SK-N-SH (cell line): ENCODE results near the gene CC2D2A. TPM values are rescaled to one million over a fixed set of nuclear protein-coding genes. Genes with fewer than 3 reads are reported as not detected.

ENCODE experiments used
- CTCF ChIA-PET: fragments of 300-600, 350-600 bp; formaldehyde crosslinking; extraction: SDS; loops from one replicate; lab custom pipeline; 2021; lab: Yijun Ruan, JAX
- POLR2A ChIA-PET: fragments of 350-600 bp; sonication (Branson Sonifier 250); formaldehyde crosslinking; extraction: SDS; loops from one replicate; lab custom pipeline; 2020; ENCODE audit warnings: antibody characterized with exemption, inconsistent platforms; lab: Yijun Ruan, JAX
- DNase-seq: peaks from one replicate; pipeline ENCODE4 v3.0.0; 2012
- H2AFZ ChIP-seq: fragments of 200-600 bp; sonication (generic); 2 replicates; pipeline ENCODE4 v1.8.1; 2016; ENCODE audit warnings: antibody characterized with exemption, mild to moderate bottlenecking, low read depth
- H3F3A ChIP-seq: fragments of 200-600 bp; sonication (generic); replicated peaks from 2 replicates; pipeline ENCODE3; 2016; ENCODE audit warnings: antibody characterized with exemption, mild to moderate bottlenecking; ENCODE audit not compliant: insufficient read depth
- H3K27ac ChIP-seq, 2 experiments: fragments of 200-500 bp in 1 of 2; fragments of 200-600 bp in 1 of 2; sonication (Bioruptor generic) in 1 of 2; sonication (generic), shearing (Covaris generic) in 1 of 2; 2 replicates each; pipeline versions ENCODE4 v1.5.1 to v1.6.1; 2014 to 2016; ENCODE audit warnings: low read depth in 2 of 2, inconsistent platforms in 1 of 2, low read length in 1 of 2, mild to moderate bottlenecking in 1 of 2, mixed read lengths in 1 of 2
- H3K27me3 ChIP-seq: fragments of 200-600 bp; sonication (generic), shearing (Covaris generic); 2 replicates; pipeline ENCODE4 v1.6.1; 2016; ENCODE audit warnings: mixed run types; ENCODE audit not compliant: insufficient read depth
- H3K36me3 ChIP-seq, 2 experiments: fragments of 200-500 bp in 1 of 2; fragments of 200-600 bp in 1 of 2; sonication (Bioruptor generic) in 1 of 2; sonication (generic) in 1 of 2; replicated peaks in 1 of 2; 2 replicates each; pipeline versions ENCODE3 to v1.5.1; 2014 to 2016; ENCODE audit warnings: low read length in 1 of 2, mild to moderate bottlenecking in 1 of 2; ENCODE audit not compliant: insufficient read depth in 2 of 2, control insufficient read depth in 1 of 2
- H3K4me1 ChIP-seq, 2 experiments: fragments of 200-500 bp in 1 of 2; fragments of 200-600 bp in 1 of 2; sonication (Bioruptor generic) in 1 of 2; sonication (generic), shearing (Covaris generic) in 1 of 2; 2 replicates each; pipeline versions ENCODE4 v1.5.1 to v1.6.1; 2014 to 2016; ENCODE audit warnings: low read depth in 1 of 2, low read length in 1 of 2, mixed run types in 1 of 2; ENCODE audit not compliant: insufficient read depth in 2 of 2, control insufficient read depth in 1 of 2
- H3K4me2 ChIP-seq: fragments of 200-600 bp; sonication (generic), shearing (Covaris generic); 2 replicates; pipeline ENCODE4 v1.6.1; 2017; ENCODE audit warnings: mixed run types
- H3K4me3 ChIP-seq, 2 experiments: fragments of 200-500 bp in 1 of 2; fragments of 200-600 bp in 1 of 2; sonication (Bioruptor generic) in 1 of 2; sonication (generic), shearing (Covaris generic) in 1 of 2; 2 replicates each; pipeline versions ENCODE4 v1.5.1 to v1.8.1; 2014 to 2016; ENCODE audit warnings: low read depth in 2 of 2, inconsistent platforms in 1 of 2, low read length in 1 of 2, mild to moderate bottlenecking in 1 of 2, mixed read lengths in 1 of 2, moderate library complexity in 1 of 2
- H3K79me2 ChIP-seq: fragments of 200-600 bp; sonication (generic); 2 replicates; pipeline ENCODE4 v1.8.1; 2017; ENCODE audit warnings: mild to moderate bottlenecking; ENCODE audit not compliant: insufficient read depth
- H3K9ac ChIP-seq: fragments of 200-600 bp; sonication (generic); 2 replicates; pipeline ENCODE4 v1.6.1; 2017; ENCODE audit warnings: mixed run types
- H3K9me2 ChIP-seq: fragments of 200-600 bp; sonication (generic); 2 replicates; pipeline ENCODE4 v1.6.1; 2017; ENCODE audit warnings: mixed run types
- H3K9me3 ChIP-seq: fragments of 200-600 bp; sonication (generic); 2 replicates; pipeline ENCODE4 v1.6.1; 2017; ENCODE audit warnings: mixed run types, mild to moderate bottlenecking, moderate library complexity
- H4K20me1 ChIP-seq: fragments of 200-600 bp; sonication (generic); 2 replicates; pipeline ENCODE4 v1.6.1; 2017; ENCODE audit warnings: mild to moderate bottlenecking, mixed run types; ENCODE audit not compliant: insufficient read depth
- CHD2 ChIP-seq: fragments of 150-350 bp; IDR thresholded peaks from 2 replicates; pipeline ENCODE4 v1.6.1; 2018; ENCODE audit warnings: low read length; ENCODE audit not compliant: partially characterized antibody
- ELF1 ChIP-seq: IDR thresholded peaks from 2 replicates; pipeline ENCODE4 v1.4.0; 2012
- EP300 ChIP-seq, 2 experiments: IDR thresholded peaks; 2 replicates each; pipeline versions ENCODE4 v1.4.0 to v1.6.1; 2012; ENCODE audit warnings: borderline replicate concordance in 1 of 2, low read depth in 1 of 2, low read length in 1 of 2
- EZH2phosphoT487 ChIP-seq: fragments of 200-600 bp; sonication (generic); IDR thresholded peaks from 2 replicates; pipeline ENCODE4 v1.6.1; 2017; ENCODE audit warnings: low read depth, mixed run types, mild to moderate bottlenecking, antibody characterized with exemption, moderate library complexity, borderline replicate concordance
- FOSL2 ChIP-seq: IDR thresholded peaks from 2 replicates; pipeline ENCODE4 v1.4.0; 2012; ENCODE audit warnings: low read depth, mild to moderate bottlenecking, moderate library complexity, borderline replicate concordance
- FOXM1 ChIP-seq: IDR thresholded peaks from 2 replicates; pipeline ENCODE4 v1.4.0; 2012; ENCODE audit warnings: low read depth, mild to moderate bottlenecking
- GABPA ChIP-seq: IDR thresholded peaks from 2 replicates; pipeline ENCODE4 v1.4.0; 2012; ENCODE audit warnings: low read depth, mild to moderate bottlenecking
- GATA2 ChIP-seq: sonication (generic); formaldehyde crosslinking; IDR thresholded peaks from 2 replicates; pipeline ENCODE4 v1.5.0; 2020; ENCODE audit warnings: mild to moderate bottlenecking, missing genetic modification reagents
- NRF1 ChIP-seq: IDR thresholded peaks from 2 replicates; pipeline ENCODE4 v1.6.1; 2012; ENCODE audit warnings: low read depth, mild to moderate bottlenecking, low read length
- PBX3 ChIP-seq: IDR thresholded peaks from 2 replicates; pipeline ENCODE4; 2012
- RFX5 ChIP-seq: IDR thresholded peaks from 2 replicates; pipeline ENCODE4 v1.6.1; 2012; ENCODE audit warnings: mild to moderate bottlenecking, improper control_type of control experiment, low read length
- RXRA ChIP-seq: IDR thresholded peaks from 2 replicates; pipeline ENCODE4 v1.4.0; 2012; ENCODE audit warnings: low read depth, mild to moderate bottlenecking, borderline replicate concordance
- TAF1 ChIP-seq: IDR thresholded peaks from 2 replicates; pipeline ENCODE4 v1.6.1; 2012; ENCODE audit warnings: low read depth, mild to moderate bottlenecking, low read length, moderate library complexity, borderline replicate concordance
- TCF12 ChIP-seq: IDR thresholded peaks from 2 replicates; pipeline ENCODE4 v1.4.0; 2012
- TEAD4 ChIP-seq: IDR thresholded peaks from 2 replicates; pipeline ENCODE4 v1.4.0; 2012; ENCODE audit warnings: mild to moderate bottlenecking, borderline replicate concordance; ENCODE audit not compliant: insufficient read depth
- USF1 ChIP-seq: IDR thresholded peaks from 2 replicates; pipeline ENCODE4 v1.4.0; 2012; ENCODE audit warnings: low read depth, borderline replicate concordance
- USF2 ChIP-seq: fragments of 150-350 bp; IDR thresholded peaks from 2 replicates; pipeline ENCODE4 v1.6.1; 2017; ENCODE audit warnings: antibody characterized with exemption, low read length, low read depth, borderline replicate concordance
- WGBS: methylation state at CpG from one replicate; pipeline ENCODE4 v1.1.6; 2017; ENCODE audit warnings: low lambda C conversion rate; 5-methylcytosine and 5-hydroxymethylcytosine counted together
- polyA plus RNA-seq, 3 experiments: library from polyadenylated mRNA; depleted of rRNA; stranded (reverse); fragments of >200 nt; gene quantifications; 2 replicates each; pipeline ENCODE4 v1.2.3, GENCODE V29; 2012
- TF ChIP-seq, protein P1 (sequence below): IDR thresholded peaks from 2 replicates; pipeline ENCODE4 v1.4.0; 2012; ENCODE audit warnings: low read depth
- TF ChIP-seq, protein P2 (sequence below): IDR thresholded peaks from 2 replicates; pipeline ENCODE4 v1.4.0; 2012; ENCODE audit warnings: low read depth, borderline replicate concordance

Gene CC2D2A
- polyA plus RNA-seq, 1 of the 3 experiments (the other 2 are of a cell fraction) = 17.8 TPM

DNA sequence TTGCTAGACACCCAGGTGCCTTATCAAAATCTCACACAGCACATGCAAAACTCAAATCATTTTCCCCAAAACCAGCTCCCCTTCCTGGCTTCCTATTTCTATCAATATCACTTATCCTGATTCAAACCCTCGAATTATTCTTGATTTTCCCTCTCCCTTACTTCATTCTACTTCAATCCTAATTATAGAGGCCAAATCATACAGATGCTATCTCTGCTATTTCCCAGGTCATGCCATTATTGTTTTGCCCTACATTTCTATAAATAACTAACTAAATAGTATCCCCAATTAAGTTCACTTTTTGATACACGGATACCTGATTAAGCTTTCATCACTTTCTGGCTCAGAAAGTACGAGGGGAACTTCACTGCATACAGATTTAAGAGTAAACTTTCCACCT is 123.1 kb downstream of the CC2D2A start:
- H3K4me1 ChIP-seq = no peaks in the 10 kb centered on the region; a peak in 1 of 4 replicates
- H4K20me1 ChIP-seq = no peaks in the 10 kb centered on the region
- peaks cover 11 to 26% of the 10 kb centered on the region in 2 experiments for H3K36me3 ChIP-seq
- WGBS = 87% methylated on average over 3 of the region's 3 CpGs
- H3K79me2 ChIP-seq = no peaks in the 10 kb centered on the region
- ChIA-PET POLR2A (interaction anchor here (0.6 kb wide), 1 partner anchor 8 kb away, joined by 8 read pairs; no protein-coding TSS in a partner anchor), CTCF (no interaction called here)
- H2AFZ ChIP-seq = no peak overlapping the region
- H3F3A ChIP-seq = no peaks in the 10 kb centered on the region
- no peak for TF ChIP-seq TEAD4
- TF ChIP-seq GATA2 (CRISPR knock-in tag) = no peak
- no peak for TF ChIP-seq FOXM1
- no peak for TF ChIP-seq RFX5
- no peak for TF ChIP-seq USF1
- no peak for TF ChIP-seq TCF12
- TF ChIP-seq USF2 = no peak
- TF ChIP-seq EZH2phosphoT487 = no peak
- TF ChIP-seq, protein P1, sequence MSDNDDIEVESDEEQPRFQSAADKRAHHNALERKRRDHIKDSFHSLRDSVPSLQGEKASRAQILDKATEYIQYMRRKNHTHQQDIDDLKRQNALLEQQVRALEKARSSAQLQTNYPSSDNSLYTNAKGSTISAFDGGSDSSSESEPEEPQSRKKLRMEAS = no peak
- no peak for TF ChIP-seq FOSL2
- TF ChIP-seq ELF1 = no peak
- TF ChIP-seq EP300 (IDR thresholded peaks at IDR 0.05; ENCODE audit: borderline replicate concordance in 1 of 2, low read depth in 1 of 2, low read length in 1 of 2) = no peak
- TF ChIP-seq TAF1 = no peak
- no peak for TF ChIP-seq PBX3
- no peak overlapping the region for H3K4me3 ChIP-seq
- H3K4me2 ChIP-seq = no peak overlapping the region
- no peaks in the 10 kb centered on the region for H3K9me2 ChIP-seq
- no peak for DNase-seq
- H3K9me3 ChIP-seq = no peaks in the 10 kb centered on the region
- no peaks in the 10 kb centered on the region for H3K27me3 ChIP-seq
- no peak overlapping the region for H3K27ac ChIP-seq
- no peak overlapping the region for H3K9ac ChIP-seq

- POLR2A ChIA-PET = no interaction called here
- no peaks in the 10 kb centered on the region for H3F3A ChIP-seq
- H3K4me1 ChIP-seq = no peaks in the 10 kb centered on the region
- CTCF ChIA-PET = interaction anchor here (1.4 kb wide), 1 partner anchor 18 kb away, joined by 3 read pairs; no protein-coding TSS in a partner anchor
- no peaks in the 10 kb centered on the region for H3K27me3 ChIP-seq
- TF ChIP-seq ELF1 = no peak
- no peak for TF ChIP-seq RXRA
- no peak for TF ChIP-seq TEAD4
- TF ChIP-seq, protein P1 = no peak
- no peak for TF ChIP-seq GABPA
- no peak for TF ChIP-seq NRF1
- TF ChIP-seq CHD2 = no peak
- TF ChIP-seq FOXM1 = no peak
- TF ChIP-seq GATA2 (CRISPR knock-in tag) = no peak
- TF ChIP-seq, protein P2, sequence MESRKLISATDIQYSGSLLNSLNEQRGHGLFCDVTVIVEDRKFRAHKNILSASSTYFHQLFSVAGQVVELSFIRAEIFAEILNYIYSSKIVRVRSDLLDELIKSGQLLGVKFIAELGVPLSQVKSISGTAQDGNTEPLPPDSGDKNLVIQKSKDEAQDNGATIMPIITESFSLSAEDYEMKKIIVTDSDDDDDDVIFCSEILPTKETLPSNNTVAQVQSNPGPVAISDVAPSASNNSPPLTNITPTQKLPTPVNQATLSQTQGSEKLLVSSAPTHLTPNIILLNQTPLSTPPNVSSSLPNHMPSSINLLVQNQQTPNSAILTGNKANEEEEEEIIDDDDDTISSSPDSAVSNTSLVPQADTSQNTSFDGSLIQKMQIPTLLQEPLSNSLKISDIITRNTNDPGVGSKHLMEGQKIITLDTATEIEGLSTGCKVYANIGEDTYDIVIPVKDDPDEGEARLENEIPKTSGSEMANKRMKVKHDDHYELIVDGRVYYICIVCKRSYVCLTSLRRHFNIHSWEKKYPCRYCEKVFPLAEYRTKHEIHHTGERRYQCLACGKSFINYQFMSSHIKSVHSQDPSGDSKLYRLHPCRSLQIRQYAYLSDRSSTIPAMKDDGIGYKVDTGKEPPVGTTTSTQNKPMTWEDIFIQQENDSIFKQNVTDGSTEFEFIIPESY = no peak
- H3K4me3 ChIP-seq = no peak overlapping the region
- no peaks in the 10 kb centered on the region for H3K79me2 ChIP-seq
- no peak overlapping the region for H2AFZ ChIP-seq
- H3K9ac ChIP-seq = no peak overlapping the region
- no peak overlapping the region for H3K4me2 ChIP-seq
- no peak overlapping the region for H3K27ac ChIP-seq
- no peaks in the 10 kb centered on the region for H4K20me1 ChIP-seq
- peaks cover 52 to 59% of the 10 kb centered on the region in 2 experiments for H3K36me3 ChIP-seq
- H3K9me2 ChIP-seq = no peaks in the 10 kb centered on the region
- H3K9me3 ChIP-seq = no peaks in the 10 kb centered on the region
- 95% methylated on average over 4 of the region's 4 CpGs for WGBS
- no peak for DNase-seq
These were observed 129.0 kb downstream of the CC2D2A start for GRCh38 chr4:15598644-15599043.
